GM23338 (cell line): Measurements from ENCODE around the gene BACH1.

ENCODE experiments used
- CREB1 ChIP-seq: fragments of 250-450 bp; sonication (Bioruptor Pico); IDR thresholded peaks from 2 replicates; pipeline ENCODE4 v1.5.0; 2020; ENCODE audit warnings: low read depth, mild to moderate bottlenecking, moderate library complexity
- EZH2 ChIP-seq: fragments of 200-600 bp; sonication (generic); IDR thresholded peaks from one replicate; pipeline ENCODE4 v1.8.0; 2017; ENCODE audit warnings: antibody characterized with exemption, mild to moderate bottlenecking, low read depth; ENCODE audit not compliant: unreplicated experiment
- JUNB ChIP-seq: IDR thresholded peaks from one replicate; pipeline ENCODE4 v1.6.1; 2016; ENCODE audit warnings: antibody characterized with exemption; ENCODE audit not compliant: unreplicated experiment
- POLR2AphosphoS5 ChIP-seq: IDR thresholded peaks from 2 replicates; pipeline ENCODE4 v1.6.1; 2016; ENCODE audit warnings: antibody characterized with exemption, low read depth
- ZNF114 ChIP-seq: fragments of 250-450 bp; sonication (Bioruptor Pico); IDR thresholded peaks from 2 replicates; pipeline ENCODE4 v1.5.0; 2020; ENCODE audit warnings: mild to moderate bottlenecking, moderate library complexity
- TF ChIP-seq, protein P1 (sequence below), 2 experiments: fragments of 200-600 bp in 1 of 2; sonication (generic) in 1 of 2; conservative IDR thresholded peaks; 2 replicates each; pipeline versions ENCODE4 v1.5.1 to v1.6.1; 2016 to 2017; ENCODE audit warnings: antibody characterized with exemption in 2 of 2, low read depth in 2 of 2, mild to moderate bottlenecking in 2 of 2, moderate library complexity in 1 of 2
- TF ChIP-seq, protein P2 (sequence below): IDR thresholded peaks from one replicate; pipeline ENCODE4 v1.6.1; 2018; ENCODE audit warnings: antibody characterized with exemption; ENCODE audit not compliant: unreplicated experiment
- TF ChIP-seq, protein P3 (sequence below): IDR thresholded peaks from 2 replicates; pipeline ENCODE4 v1.6.1; 2016; ENCODE audit warnings: antibody characterized with exemption

DNA sequence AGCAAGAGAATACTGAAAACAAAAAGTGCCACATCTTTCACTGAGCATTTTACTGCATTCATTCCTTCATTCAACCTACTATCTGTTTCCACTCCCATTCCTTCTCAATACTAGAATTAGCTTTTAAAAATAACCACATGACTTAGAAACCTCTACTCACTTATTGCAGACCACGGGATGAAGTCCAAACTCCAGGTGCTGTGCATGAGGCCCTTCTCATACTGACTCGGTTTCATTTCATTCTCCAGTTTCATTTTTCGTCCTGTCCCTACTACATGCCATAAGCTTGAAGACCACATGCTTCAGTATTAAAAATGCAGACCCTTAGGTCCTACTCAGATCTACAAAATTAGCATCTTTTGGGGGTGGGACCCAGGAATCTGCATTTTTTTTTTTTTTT, 2.3 kb upstream of the BACH1 start:
- TF ChIP-seq ZNF114 (no peak), POLR2AphosphoS5 (no peak), JUNB (no peak), EZH2 (no peak), CREB1 (CRISPR knock-in tag) (no peak)
- TF ChIP-seq, protein P1, sequence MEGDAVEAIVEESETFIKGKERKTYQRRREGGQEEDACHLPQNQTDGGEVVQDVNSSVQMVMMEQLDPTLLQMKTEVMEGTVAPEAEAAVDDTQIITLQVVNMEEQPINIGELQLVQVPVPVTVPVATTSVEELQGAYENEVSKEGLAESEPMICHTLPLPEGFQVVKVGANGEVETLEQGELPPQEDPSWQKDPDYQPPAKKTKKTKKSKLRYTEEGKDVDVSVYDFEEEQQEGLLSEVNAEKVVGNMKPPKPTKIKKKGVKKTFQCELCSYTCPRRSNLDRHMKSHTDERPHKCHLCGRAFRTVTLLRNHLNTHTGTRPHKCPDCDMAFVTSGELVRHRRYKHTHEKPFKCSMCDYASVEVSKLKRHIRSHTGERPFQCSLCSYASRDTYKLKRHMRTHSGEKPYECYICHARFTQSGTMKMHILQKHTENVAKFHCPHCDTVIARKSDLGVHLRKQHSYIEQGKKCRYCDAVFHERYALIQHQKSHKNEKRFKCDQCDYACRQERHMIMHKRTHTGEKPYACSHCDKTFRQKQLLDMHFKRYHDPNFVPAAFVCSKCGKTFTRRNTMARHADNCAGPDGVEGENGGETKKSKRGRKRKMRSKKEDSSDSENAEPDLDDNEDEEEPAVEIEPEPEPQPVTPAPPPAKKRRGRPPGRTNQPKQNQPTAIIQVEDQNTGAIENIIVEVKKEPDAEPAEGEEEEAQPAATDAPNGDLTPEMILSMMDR (conservative IDR thresholded peaks at IDR 0.05; ENCODE audit: low read depth in 2 of 2), result no peak
- TF ChIP-seq, protein P2, sequence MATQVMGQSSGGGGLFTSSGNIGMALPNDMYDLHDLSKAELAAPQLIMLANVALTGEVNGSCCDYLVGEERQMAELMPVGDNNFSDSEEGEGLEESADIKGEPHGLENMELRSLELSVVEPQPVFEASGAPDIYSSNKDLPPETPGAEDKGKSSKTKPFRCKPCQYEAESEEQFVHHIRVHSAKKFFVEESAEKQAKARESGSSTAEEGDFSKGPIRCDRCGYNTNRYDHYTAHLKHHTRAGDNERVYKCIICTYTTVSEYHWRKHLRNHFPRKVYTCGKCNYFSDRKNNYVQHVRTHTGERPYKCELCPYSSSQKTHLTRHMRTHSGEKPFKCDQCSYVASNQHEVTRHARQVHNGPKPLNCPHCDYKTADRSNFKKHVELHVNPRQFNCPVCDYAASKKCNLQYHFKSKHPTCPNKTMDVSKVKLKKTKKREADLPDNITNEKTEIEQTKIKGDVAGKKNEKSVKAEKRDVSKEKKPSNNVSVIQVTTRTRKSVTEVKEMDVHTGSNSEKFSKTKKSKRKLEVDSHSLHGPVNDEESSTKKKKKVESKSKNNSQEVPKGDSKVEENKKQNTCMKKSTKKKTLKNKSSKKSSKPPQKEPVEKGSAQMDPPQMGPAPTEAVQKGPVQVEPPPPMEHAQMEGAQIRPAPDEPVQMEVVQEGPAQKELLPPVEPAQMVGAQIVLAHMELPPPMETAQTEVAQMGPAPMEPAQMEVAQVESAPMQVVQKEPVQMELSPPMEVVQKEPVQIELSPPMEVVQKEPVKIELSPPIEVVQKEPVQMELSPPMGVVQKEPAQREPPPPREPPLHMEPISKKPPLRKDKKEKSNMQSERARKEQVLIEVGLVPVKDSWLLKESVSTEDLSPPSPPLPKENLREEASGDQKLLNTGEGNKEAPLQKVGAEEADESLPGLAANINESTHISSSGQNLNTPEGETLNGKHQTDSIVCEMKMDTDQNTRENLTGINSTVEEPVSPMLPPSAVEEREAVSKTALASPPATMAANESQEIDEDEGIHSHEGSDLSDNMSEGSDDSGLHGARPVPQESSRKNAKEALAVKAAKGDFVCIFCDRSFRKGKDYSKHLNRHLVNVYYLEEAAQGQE, result no peak
- TF ChIP-seq, protein P3, sequence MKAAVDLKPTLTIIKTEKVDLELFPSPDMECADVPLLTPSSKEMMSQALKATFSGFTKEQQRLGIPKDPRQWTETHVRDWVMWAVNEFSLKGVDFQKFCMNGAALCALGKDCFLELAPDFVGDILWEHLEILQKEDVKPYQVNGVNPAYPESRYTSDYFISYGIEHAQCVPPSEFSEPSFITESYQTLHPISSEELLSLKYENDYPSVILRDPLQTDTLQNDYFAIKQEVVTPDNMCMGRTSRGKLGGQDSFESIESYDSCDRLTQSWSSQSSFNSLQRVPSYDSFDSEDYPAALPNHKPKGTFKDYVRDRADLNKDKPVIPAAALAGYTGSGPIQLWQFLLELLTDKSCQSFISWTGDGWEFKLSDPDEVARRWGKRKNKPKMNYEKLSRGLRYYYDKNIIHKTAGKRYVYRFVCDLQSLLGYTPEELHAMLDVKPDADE, result no peak
